Upper lobe of right lung (tissue), 1 donor: ENCODE measurements around the gene STK39. TPM values are rescaled to one million over a fixed set of nuclear protein-coding genes. Genes with fewer than 3 reads are reported as not detected.

Experiments
- ATAC-seq: fragments of 200-7000 bp; cut with Tn5 transposase; one replicate; pipeline ENCODE4 v1.9.1; 2020; ENCODE audit warnings: mild to moderate bottlenecking, moderate library complexity
- DNase-seq: peaks from one replicate; pipeline ENCODE4 v3.0.0-alpha.2; 2020
- H3K27ac ChIP-seq: fragments of 200-600 bp; one replicate; pipeline ENCODE4 v1.8.0; 2022
- H3K27me3 ChIP-seq: fragments of 200-600 bp; one replicate; pipeline ENCODE4 v1.8.0; 2022; ENCODE audit warnings: mild to moderate bottlenecking
- H3K36me3 ChIP-seq: fragments of 200-600 bp; one replicate; pipeline ENCODE4 v1.8.0; 2022
- H3K4me1 ChIP-seq: fragments of 200-600 bp; one replicate; pipeline ENCODE4 v1.8.0; 2022
- H3K4me3 ChIP-seq: fragments of 200-600 bp; one replicate; pipeline ENCODE4 v1.8.0; 2022; ENCODE audit warnings: mild to moderate bottlenecking
- H3K9me3 ChIP-seq: fragments of 200-600 bp; one replicate; pipeline ENCODE4 v1.8.0; 2022
- intact Hi-C: fragments of 100-400 bp; cut with DNase I; formaldehyde crosslinking; loops from one replicate; pipeline ENCODE4 v1.11.0; 2022
- total RNA-seq: library from RNA; stranded (reverse); fragmentation: NEBNext Ultra II Directional; extraction: Animal tissue kit (Norgen Biotek cat#: 25700); gene quantifications from one replicate; pipeline ENCODE4 v1.2.1, GENCODE V29; 2021
- TF ChIP-seq, protein P1 (sequence below): fragments of 200-600 bp; IDR thresholded peaks from one replicate; pipeline ENCODE4 v1.8.0; 2022; ENCODE audit warnings: antibody characterized with exemption
- donor health status: DM: no; HTN: yes; CAD: no; lungs with severe emphysema.

Gene STK39
- total RNA-seq, 1 donor from 2014 or later: 13.2 TPM

DNA sequence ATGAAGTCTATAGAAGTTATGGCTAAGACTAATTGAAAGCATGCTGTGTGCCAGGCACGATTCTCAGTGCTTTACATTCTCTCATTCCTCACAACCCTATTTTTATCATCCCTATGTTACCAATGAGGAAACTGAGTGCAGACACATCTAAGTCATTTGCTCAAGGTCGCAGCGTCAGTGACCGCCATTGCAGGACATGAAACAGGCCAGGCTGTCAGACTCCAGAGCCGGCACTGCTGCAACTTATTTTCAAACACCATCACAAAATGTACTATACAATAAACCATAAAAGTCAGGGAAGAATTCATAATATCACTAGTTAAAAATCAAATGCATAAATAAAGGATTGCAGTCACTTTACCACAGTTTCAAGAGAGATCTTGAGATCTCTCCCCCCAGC is 5.6 kb downstream of the STK39 start:
- Histone ChIP-seq H3K4me3 (no peak overlapping the region), H3K9me3 (no peaks in the 10 kb centered on the region), H3K27me3 (no peaks in the 10 kb centered on the region), H3K27ac (no peak overlapping the region), H3K4me1 (peaks cover 19% of the 10 kb centered on the region), H3K36me3 (no peaks in the 10 kb centered on the region)
- ATAC-seq: no peak
- DNase-seq: no peak
- intact Hi-C loops: no loop called here
- TF ChIP-seq, protein P1, sequence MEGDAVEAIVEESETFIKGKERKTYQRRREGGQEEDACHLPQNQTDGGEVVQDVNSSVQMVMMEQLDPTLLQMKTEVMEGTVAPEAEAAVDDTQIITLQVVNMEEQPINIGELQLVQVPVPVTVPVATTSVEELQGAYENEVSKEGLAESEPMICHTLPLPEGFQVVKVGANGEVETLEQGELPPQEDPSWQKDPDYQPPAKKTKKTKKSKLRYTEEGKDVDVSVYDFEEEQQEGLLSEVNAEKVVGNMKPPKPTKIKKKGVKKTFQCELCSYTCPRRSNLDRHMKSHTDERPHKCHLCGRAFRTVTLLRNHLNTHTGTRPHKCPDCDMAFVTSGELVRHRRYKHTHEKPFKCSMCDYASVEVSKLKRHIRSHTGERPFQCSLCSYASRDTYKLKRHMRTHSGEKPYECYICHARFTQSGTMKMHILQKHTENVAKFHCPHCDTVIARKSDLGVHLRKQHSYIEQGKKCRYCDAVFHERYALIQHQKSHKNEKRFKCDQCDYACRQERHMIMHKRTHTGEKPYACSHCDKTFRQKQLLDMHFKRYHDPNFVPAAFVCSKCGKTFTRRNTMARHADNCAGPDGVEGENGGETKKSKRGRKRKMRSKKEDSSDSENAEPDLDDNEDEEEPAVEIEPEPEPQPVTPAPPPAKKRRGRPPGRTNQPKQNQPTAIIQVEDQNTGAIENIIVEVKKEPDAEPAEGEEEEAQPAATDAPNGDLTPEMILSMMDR: no peak

DNA sequence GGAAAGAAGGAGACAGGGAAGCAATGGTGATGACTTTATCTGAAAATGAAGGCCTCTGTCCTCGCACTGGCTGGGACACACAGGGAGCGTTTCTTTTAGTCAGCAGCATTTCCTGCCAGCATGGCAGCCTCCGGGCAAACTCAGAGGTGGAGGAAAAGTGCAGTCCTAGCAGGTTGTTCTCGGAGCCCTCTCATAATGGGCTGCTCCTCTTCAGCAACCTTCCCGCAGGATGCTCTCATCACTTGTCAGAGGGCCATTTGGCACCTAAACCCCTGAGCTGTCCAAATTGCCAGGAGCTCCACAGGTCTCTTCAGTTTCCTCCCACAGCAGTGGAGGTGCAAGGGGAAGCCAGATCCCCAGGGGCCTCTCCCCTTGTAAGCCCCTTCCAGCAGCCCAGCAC is 6.2 kb downstream of the STK39 start:
- H3K27ac ChIP-seq: no peak overlapping the region
- H3K36me3 ChIP-seq: no peaks in the 10 kb centered on the region
- peaks cover 18% of the 10 kb centered on the region for H3K4me1 ChIP-seq
- no peak for DNase-seq
- no peaks in the 10 kb centered on the region for H3K27me3 ChIP-seq
- TF ChIP-seq, protein P1: no peak
- no peaks in the 10 kb centered on the region for H3K9me3 ChIP-seq
- intact Hi-C loops: no loop called here
- no peak overlapping the region for H3K4me3 ChIP-seq
- no peak for ATAC-seq

DNA sequence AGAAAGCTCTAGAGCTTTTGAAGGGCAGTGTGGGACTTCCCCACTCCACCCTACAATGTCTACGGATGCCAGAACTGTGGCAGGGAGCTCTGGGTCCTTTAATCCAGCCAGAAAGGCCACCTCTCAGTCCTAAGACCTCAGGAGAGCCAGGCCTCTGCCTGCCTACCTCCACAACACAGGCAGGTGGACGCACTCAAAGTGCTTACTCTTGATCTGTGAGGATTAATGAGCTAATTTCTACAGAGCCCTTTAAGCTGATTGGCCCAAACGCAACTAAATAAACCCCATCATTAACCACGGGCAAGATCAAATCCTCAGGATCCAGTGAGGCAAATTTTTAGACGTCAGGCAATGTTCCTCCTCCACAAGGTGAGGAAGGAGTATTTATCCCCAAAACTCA is 8.1 kb downstream of the STK39 start:
- no peaks in the 10 kb centered on the region for H3K27me3 ChIP-seq
- TF ChIP-seq, protein P1: no peak
- H3K27ac ChIP-seq: no peak overlapping the region
- no peaks in the 10 kb centered on the region for H3K9me3 ChIP-seq
- DNase-seq: no peak
- no peak overlapping the region for H3K4me3 ChIP-seq
- H3K4me1 ChIP-seq: no peaks in the 10 kb centered on the region
- H3K36me3 ChIP-seq: no peaks in the 10 kb centered on the region
- intact Hi-C loops: no loop called here
- ATAC-seq: no peak

DNA sequence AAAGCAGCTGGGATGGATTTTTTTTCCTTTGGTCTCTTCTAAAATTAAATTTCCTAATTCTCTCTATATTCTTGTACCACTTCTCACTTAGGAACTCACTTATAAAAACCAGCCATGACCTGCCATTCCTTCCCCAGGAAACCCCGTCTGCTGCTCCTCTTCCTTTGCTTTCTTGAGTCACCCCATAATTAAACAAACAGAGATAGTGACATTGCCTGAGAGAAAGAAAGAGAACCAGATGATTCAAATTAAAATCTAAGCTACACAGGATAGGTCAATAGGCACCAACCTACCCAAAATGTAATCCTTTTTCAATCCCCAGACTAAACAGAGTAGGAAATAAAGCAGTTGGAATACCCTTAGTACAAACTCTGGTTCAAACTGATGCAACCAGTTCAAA is 9.7 kb downstream of the STK39 start:
- Histone ChIP-seq H3K4me3 (no peak overlapping the region), H3K27me3 (no peaks in the 10 kb centered on the region), H3K36me3 (no peaks in the 10 kb centered on the region), H3K27ac (no peak overlapping the region), H3K4me1 (no peaks in the 10 kb centered on the region), H3K9me3 (no peaks in the 10 kb centered on the region)
- TF ChIP-seq, protein P1: no peak
- intact Hi-C loops: no loop called here
- DNase-seq (no peak), ATAC-seq (no peak)

DNA sequence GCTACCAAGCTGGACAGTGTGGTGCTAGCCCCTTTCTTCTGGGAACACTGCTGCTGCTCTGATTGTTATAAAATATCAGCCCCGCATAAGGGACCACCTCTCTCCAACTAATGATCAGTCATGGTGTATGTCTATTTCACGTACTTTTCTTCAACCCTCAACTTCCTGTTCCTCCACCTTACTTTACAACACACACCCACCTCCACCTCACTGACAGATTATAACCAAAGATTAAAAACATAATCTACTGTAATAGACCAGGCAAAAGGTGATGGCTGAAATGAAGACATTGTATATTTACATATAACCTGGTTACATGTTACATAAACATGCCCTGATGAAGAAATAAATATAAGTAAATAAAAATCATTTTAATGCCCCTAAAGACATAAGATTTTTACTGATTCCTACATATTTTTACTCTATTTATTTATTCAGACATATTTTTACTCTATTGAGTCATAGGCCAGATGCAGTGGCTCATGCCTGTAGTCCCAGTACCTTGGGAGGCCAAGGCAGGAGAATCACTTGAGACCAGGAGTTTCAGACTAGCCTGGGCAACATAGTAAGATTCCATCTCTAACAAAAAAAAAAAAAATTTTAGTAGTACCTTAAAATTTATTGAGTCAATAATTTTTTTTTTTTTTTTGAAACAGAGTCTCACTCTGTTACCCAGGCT is 12.8 kb downstream of the STK39 start:
- intact Hi-C loops: no loop called here
- H3K27me3 ChIP-seq: no peaks in the 10 kb centered on the region
- no peak for ATAC-seq

More for the DNA sequence above, 12.8 kb downstream of the STK39 start:
- H3K36me3 ChIP-seq: no peaks in the 10 kb centered on the region
- H3K27ac ChIP-seq: no peak overlapping the region
- no peak overlapping the region for H3K4me3 ChIP-seq
- no peaks in the 10 kb centered on the region for H3K4me1 ChIP-seq
- DNase-seq: no peak
- TF ChIP-seq, protein P1: no peak
- H3K9me3 ChIP-seq: no peaks in the 10 kb centered on the region
